GDM1 (cell line): Measurements from ENCODE around the gene EPHB1.
"Not testable (repeated sequence)": the region's sequence is repeated elsewhere in the genome, so short reads cannot be mapped to it uniquely, and the experiment has no call there.

ENCODE experiments used
- DNase-seq: peaks from one replicate; lab custom pipeline; 2025; lab: John Stamatoyannopoulos, UW

EPHB1 gene

DNA sequence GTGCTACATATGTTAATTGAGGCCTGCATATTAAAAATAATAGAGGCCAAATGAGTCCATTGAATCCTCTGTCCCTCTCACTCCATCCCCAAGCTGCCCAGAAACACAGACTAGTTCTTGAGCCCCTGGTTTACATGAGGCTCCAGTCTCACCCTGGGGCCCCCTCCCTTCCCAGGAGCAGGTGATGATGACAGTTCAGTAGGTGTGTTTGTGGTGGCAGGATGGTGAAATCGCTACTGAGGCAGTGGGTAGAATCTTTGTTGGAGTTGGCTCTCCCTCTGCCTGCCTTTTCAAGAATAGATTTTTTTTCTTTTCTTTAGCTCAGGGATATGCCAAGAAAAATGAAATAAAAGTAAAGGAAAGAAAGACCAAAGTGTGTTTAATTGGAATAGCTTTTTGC lies 288.7 kb downstream of the EPHB1 start:
- DNase-seq, result no peak

DNA sequence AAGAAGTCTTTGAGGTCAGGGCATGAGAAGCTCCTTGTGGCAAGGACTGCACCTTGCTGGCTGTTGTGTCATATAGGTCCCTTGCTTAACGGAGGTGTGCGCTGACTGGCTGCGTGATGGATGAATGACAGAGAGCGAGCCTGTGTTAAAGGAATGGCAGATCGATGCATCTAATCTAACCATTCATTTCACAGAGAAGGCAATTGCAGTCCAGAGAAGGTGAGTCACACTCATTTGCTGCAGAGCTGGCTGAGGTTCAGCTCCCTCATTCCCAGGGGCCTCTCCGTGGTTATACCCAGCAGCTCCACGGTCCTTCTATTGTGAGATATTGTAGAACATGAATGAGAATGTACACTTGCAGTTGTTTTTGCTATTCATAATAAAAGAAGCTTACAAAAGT lies 289.3 kb downstream of the EPHB1 start:
- DNase-seq, result no peak

DNA sequence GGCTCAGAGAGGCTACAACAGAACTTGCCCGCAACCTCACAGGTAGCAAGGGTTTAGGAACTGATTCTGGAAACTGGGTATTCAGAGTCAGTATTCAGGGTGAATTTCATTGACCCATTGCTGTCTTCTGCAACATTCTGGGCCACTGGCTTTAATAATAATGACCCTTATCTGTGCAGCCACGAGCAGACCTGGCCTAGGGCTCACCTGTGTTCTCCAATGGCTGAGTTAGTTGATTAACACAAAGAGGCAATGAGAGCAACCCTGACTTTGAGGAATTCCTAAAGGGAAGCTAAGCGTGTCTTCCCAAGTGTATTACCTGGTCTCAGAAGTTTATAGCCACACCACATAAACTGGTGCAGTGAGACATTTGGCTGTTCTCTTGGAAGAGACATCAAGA lies 289.9 kb downstream of the EPHB1 start:
- no peak for DNase-seq

GRCh38 chr3:135085652-135086436 lies 290.8 kb downstream of the EPHB1 start:
- DNase-seq, result no peak

DNA sequence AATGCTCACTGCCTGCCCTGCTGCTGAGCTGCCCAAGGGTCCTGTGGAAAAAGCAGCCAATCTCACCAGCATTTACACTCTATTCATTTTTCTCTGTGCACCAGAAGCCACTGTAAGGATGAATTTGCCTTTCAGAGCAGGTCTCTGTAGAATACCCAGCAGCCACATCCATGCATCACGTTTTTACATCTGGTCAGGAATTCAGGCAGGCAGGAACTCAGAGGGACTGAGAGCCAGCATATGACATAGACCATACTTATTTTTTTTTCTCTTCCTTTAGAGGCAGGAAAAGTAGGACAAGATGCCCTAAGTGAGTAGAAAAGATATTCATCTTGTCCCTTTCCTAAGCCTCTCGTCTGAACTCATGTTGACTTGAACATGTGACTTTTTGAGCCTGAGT lies 292.7 kb downstream of the EPHB1 start:
- DNase-seq, result no peak

- DNase-seq, result no peak
Measured at GRCh38 chr3:135089451-135089850, 294.4 kb downstream of the EPHB1 start.

- no peak for DNase-seq
Measured at GRCh38 chr3:135090020-135090717, 295.1 kb downstream of the EPHB1 start.

DNA sequence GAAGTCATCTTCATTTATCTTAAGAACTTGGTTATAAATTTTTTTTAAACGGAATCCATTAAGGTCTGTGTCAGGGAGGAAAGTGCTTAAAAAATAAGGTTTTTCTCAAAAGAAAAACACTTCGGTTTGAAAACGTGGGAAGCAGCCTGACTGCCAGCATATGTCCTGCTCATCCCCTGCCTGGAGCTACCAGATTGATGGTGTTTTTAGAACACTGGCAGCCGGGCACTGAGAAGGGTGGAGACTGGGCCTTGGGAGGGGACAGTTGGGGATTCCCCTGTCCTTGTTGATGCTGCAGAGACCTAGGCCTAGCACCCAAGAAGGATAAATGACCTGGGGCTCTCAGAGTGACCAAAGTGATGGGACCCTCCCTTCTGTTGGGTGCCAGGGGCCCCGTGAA lies 296.9 kb downstream of the EPHB1 start:
- DNase-seq, result no peak

GRCh38 chr3:135093121-135093520 lies 298.1 kb downstream of the EPHB1 start:
- DNase-seq, result no peak

DNA sequence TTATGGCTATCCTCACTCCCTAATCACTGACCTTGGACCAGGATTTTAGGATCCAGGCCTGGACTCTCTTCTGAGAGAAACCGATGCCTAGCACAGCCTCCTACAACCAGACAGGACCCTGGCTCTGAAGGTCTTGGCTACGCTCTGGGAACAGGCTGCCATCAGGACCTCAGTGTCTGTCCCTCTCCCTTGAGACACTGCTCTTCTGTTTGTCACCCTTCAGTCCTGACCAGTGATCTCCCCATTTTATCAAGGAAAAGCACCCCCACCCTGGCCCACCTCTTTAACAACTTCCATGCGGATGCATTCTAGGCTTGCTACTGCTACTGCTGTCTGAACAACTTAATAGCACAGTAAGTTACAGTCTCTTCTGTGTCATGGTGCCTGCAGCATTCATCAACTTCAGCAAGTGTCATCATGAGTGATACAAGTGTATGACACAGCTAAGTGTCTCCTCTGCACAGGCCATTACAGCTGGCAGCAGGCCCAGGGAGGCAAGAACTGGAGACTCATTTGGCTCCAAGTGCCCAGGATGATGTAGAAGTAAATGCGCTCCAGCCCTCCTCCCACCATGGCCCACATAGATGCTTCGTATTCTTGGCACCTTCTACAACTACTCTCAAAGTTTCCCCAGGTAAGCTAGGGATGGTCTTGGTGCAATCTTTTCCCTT lies 302.4 kb downstream of the EPHB1 start:
- DNase-seq, result no peak

DNA sequence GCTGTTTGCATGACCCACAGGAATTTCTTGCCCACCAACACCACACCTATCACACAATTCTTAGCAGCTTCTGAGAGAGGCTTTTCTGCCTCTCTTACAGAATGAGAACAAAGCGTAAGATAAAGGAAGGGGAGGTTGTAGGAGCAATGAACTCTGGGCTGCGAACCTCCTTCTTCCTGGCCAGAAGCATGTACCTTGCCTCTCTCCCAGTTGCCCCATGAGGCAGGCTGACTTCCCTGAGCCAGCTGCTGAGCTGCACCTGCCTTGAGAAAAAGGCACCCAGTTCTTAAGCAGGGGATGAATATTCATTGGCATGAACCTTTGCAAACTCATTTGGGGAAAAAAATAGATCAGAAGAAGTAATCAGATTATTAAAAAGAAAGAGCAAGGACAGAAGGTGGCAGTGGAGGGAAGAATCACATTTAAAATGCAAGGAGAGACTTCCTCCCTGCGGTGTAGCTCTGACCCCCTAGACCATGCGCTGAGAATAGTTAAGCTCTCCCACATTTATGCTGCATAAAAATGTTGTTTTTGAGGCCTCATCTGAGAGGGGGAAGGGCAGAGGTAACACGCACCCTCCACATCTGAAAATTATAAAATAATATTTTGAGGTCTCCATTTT lies 304.8 kb downstream of the EPHB1 start:
- no peak for DNase-seq

- no peak for DNase-seq
Measured at GRCh38 chr3:135100366-135100765, 305.3 kb downstream of the EPHB1 start.

DNA sequence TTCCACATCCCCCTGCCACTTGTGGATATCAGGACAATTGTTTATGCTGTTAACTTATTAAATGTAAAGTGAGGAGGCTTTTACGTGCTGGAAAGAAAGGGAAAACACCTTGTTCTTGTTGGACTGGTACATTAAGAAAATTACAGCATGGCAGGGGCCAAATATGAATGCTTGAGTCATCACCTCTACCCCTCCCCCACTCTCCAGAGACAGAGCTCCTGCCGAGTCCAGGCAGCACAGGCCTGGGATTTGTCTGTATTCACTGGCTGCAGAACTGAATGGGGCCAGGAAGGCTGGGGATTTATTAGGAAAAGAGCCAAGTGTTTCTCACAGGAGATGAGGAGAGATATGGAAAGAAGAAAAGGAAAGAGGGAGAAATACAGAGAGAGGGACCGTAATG lies 308.9 kb downstream of the EPHB1 start:
- no peak for DNase-seq

- DNase-seq, result no peak
Measured at GRCh38 chr3:135106445-135106844, 311.4 kb downstream of the EPHB1 start.

GRCh38 chr3:135107043-135107442 lies 312.0 kb downstream of the EPHB1 start:
- no peak for DNase-seq

- no peak for DNase-seq
Measured at GRCh38 chr3:135109681-135110080, 314.6 kb downstream of the EPHB1 start.

GRCh38 chr3:135114551-135114950 lies 319.5 kb downstream of the EPHB1 start:
- not testable (repeated sequence) for DNase-seq

- DNase-seq, result no peak
Measured at GRCh38 chr3:135117977-135118376, 322.9 kb downstream of the EPHB1 start.

DNA sequence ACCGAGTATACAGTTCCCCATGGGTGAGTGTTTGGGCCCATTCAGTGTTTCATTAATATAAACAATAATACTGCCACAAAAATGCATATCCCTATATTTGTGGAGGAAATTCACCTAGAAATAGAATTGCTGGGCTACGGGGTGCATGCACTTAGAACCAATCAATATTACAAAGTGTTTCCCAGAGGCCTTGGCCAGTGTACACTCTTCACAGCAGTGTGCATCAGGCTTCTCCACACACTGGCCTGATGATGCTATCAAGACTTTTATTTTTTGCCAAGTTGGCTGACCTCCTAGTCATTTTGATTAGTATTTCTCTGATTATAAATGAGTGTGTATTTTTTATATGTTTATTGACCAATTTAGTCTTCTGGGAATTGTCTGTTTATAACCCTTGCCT lies 323.7 kb downstream of the EPHB1 start:
- no peak for DNase-seq

DNA sequence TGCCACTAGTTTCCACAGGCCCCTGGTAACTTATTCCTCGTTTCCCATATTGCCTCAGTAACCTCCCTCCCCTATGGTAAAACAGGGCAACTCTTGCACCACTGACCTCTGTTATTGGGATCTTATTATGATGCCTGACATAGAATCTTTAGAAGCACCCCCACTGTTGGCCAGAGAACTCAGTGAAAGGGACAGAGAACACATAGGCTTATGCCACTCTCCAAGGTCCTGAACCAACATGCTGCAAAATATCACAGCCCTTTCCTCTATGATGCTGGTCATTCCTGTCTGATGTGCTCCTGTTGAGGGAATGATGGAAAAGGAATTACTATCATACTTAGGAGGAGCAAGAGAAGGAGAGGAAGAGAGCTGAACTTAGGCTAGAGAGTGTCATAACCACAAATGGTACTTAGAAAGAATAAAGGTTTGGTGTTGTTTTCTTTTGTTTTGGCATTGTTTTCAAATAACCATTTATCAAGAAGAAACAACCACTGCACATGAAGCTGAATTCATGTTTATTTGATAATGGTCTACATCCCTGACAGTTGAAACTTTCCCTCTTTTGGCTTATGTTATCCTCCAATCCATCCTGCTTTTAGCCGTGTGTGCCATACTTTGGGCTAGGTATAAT lies 330.2 kb downstream of the EPHB1 start:
- no peak for DNase-seq

- DNase-seq, result no peak
Measured at GRCh38 chr3:135127946-135128470, 332.9 kb downstream of the EPHB1 start.

- DNase-seq, result no peak
Measured at GRCh38 chr3:135128818-135129217, 333.8 kb downstream of the EPHB1 start.
